ENCODE measurements around the gene OPA3. TPM values are rescaled to one million over a fixed set of nuclear protein-coding genes. Genes with fewer than 3 reads are reported as not detected.
A peak's percentile ranks its signal among the peaks of the same experiment; 100 is the strongest.

Gene OPA3
- total RNA-seq, 3 donors from 2014 or later = 6.6 to 11.4 (median 7.2) TPM

- Histone ChIP-seq H3K4me1 (no peaks in the 10 kb centered on the region), H3K27me3 (peaks cover 0 to 51% of the 10 kb centered on the region in 2 donors), H3K36me3 (no peaks in the 10 kb centered on the region), H3K4me3 (peak overlapping the region in 1 of 3 donors; percentile 54), H3K27ac (peak overlapping the region in 1 of 2 donors; percentile 48), H3K9me3 (no peaks in the 10 kb centered on the region)
- no peak for DNase-seq (ENCODE audit: low spot score in 2 of 2)
- intact Hi-C loops (cut with DNase I; ENCODE audit: low total_unique reads) = loop anchor here (5.0 kb wide), 1 partner anchor 45 kb away; no protein-coding TSS in a partner anchor
- TF ChIP-seq, protein P1, sequence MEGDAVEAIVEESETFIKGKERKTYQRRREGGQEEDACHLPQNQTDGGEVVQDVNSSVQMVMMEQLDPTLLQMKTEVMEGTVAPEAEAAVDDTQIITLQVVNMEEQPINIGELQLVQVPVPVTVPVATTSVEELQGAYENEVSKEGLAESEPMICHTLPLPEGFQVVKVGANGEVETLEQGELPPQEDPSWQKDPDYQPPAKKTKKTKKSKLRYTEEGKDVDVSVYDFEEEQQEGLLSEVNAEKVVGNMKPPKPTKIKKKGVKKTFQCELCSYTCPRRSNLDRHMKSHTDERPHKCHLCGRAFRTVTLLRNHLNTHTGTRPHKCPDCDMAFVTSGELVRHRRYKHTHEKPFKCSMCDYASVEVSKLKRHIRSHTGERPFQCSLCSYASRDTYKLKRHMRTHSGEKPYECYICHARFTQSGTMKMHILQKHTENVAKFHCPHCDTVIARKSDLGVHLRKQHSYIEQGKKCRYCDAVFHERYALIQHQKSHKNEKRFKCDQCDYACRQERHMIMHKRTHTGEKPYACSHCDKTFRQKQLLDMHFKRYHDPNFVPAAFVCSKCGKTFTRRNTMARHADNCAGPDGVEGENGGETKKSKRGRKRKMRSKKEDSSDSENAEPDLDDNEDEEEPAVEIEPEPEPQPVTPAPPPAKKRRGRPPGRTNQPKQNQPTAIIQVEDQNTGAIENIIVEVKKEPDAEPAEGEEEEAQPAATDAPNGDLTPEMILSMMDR (IDR thresholded peaks at IDR 0.05) = no peak
- TF ChIP-seq POLR2AphosphoS5 (IDR thresholded peaks at IDR 0.05) = peak in 1 of 3 donors; percentile 35
- no peak for TF ChIP-seq POLR2A (IDR thresholded peaks at IDR 0.05)
Measured at GRCh38 chr19:45597425-45598111, 13.0 kb upstream of the OPA3 start.

DNA sequence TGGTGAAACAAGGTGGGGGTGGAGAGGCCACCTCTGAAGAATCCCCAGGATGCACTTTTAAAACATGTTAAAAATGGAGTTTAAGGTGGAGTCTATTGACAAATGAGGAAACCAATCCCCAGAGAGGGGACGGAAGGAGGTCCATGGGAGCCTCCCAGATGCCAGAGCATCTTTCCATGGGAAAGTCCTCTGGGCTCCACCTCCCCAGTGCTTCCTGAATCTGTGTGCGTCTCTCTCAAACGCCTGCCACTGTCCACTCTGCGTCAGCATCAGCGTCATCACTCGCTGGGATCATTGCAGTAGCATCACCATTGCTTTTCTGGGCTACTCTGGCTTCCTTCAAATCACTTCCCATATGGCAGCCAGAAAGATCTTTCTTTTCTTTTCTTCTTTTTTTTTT is 11.2 kb upstream of the OPA3 start:
- DNase-seq (ENCODE audit: low spot score in 2 of 2) = no peak
- H3K4me1 ChIP-seq = no peaks in the 10 kb centered on the region
- TF ChIP-seq, protein P1 (IDR thresholded peaks at IDR 0.05) = no peak
- TF ChIP-seq POLR2AphosphoS5 (IDR thresholded peaks at IDR 0.05) = no peak
- no peak for TF ChIP-seq POLR2A (IDR thresholded peaks at IDR 0.05)
- intact Hi-C loops (cut with DNase I; ENCODE audit: low total_unique reads) = loop anchor here (5.0 kb wide), 1 partner anchor 46 kb away; no protein-coding TSS in a partner anchor
- H3K36me3 ChIP-seq = no peaks in the 10 kb centered on the region
- peaks cover 0 to 49% of the 10 kb centered on the region in 2 donors for H3K27me3 ChIP-seq
- no peak overlapping the region for H3K27ac ChIP-seq
- H3K4me3 ChIP-seq = no peak overlapping the region
- no peaks in the 10 kb centered on the region for H3K9me3 ChIP-seq

GRCh38 chr19:45593520-45593919 is 8.9 kb upstream of the OPA3 start:
- Histone ChIP-seq H3K36me3 (no peaks in the 10 kb centered on the region), H3K9me3 (no peaks in the 10 kb centered on the region), H3K4me3 (no peak overlapping the region), H3K27ac (no peak overlapping the region), H3K27me3 (peaks cover 0 to 33% of the 10 kb centered on the region in 2 donors), H3K4me1 (no peaks in the 10 kb centered on the region)
- intact Hi-C loops (cut with DNase I; ENCODE audit: low total_unique reads) = no loop called here
- DNase-seq (ENCODE audit: low spot score in 2 of 2) = no peak
- TF ChIP-seq, protein P1 (IDR thresholded peaks at IDR 0.05) = no peak
- no peak for TF ChIP-seq POLR2A (IDR thresholded peaks at IDR 0.05)
- TF ChIP-seq POLR2AphosphoS5 (IDR thresholded peaks at IDR 0.05) = no peak

DNA sequence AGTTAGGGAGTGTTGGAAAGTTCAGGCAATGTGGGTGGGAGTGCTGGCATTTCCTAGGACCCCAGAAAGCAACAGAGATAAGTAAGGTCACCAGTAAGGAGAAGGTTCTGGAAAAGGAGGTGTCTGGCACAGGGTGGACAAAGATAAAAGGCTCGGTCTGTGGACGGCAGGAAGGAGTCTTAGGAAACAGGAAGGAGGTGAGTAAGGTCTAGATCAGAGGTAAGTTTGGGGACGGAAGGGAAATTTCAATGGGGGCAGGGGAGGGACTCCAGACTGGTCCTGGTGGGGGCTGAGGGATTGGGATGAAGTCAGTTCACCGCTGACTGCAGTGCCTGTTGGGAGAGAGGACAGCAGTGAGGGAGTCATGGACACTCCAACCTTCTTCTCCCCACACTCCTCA is 7.8 kb upstream of the OPA3 start:
- Histone ChIP-seq H3K27ac (no peak overlapping the region), H3K9me3 (no peaks in the 10 kb centered on the region), H3K27me3 (peaks cover 0 to 22% of the 10 kb centered on the region in 2 donors), H3K36me3 (no peaks in the 10 kb centered on the region), H3K4me3 (no peak overlapping the region), H3K4me1 (no peaks in the 10 kb centered on the region)
- intact Hi-C loops (cut with DNase I; ENCODE audit: low total_unique reads) = no loop called here
- TF ChIP-seq, protein P1 (IDR thresholded peaks at IDR 0.05) = no peak
- no peak for TF ChIP-seq POLR2AphosphoS5 (IDR thresholded peaks at IDR 0.05)
- no peak for TF ChIP-seq POLR2A (IDR thresholded peaks at IDR 0.05)
- no peak for DNase-seq (ENCODE audit: low spot score in 2 of 2)

- intact Hi-C loops (cut with DNase I; ENCODE audit: low total_unique reads) = no loop called here
- H3K27me3 ChIP-seq = peaks cover 0 to 22% of the 10 kb centered on the region in 2 donors
Measured at GRCh38 chr19:45591638-45592005, 7.0 kb upstream of the OPA3 start.

More at GRCh38 chr19:45591638-45592005, 7.0 kb upstream of the OPA3 start:
- no peaks in the 10 kb centered on the region for H3K9me3 ChIP-seq
- no peak overlapping the region for H3K4me3 ChIP-seq
- H3K27ac ChIP-seq = no peak overlapping the region
- DNase-seq (ENCODE audit: low spot score in 2 of 2) = no peak
- H3K36me3 ChIP-seq = no peaks in the 10 kb centered on the region
- no peaks in the 10 kb centered on the region for H3K4me1 ChIP-seq
- TF ChIP-seq POLR2A (IDR thresholded peaks at IDR 0.05) (no peak), POLR2AphosphoS5 (IDR thresholded peaks at IDR 0.05) (no peak)
- TF ChIP-seq, protein P1 (IDR thresholded peaks at IDR 0.05) = no peak
